Keratinocyte (primary cell): Measurements from ENCODE around the gene NTHL1. TPM values are rescaled to one million over a fixed set of nuclear protein-coding genes. Genes with fewer than 3 reads are reported as not detected.

Experiments
- DNase-seq: peaks from one replicate; pipeline ENCODE4 v3.0.0-alpha.2; 2011; ENCODE audit warnings: low read depth, missing footprints, low spot score
- FAIRE-seq: peaks from 2 replicates; lab custom pipeline; 2011; peaks lifted over from hg19 to GRCh38; lab: Jason Lieb, UNC
- H2AFZ ChIP-seq: 2 replicates; pipeline ENCODE4 v1.6.0; 2012; ENCODE audit warnings: low read length, control low read depth, inconsistent platforms; ENCODE audit not compliant: control insufficient read depth
- H3K27ac ChIP-seq: 2 replicates; pipeline ENCODE4 v1.5.1; 2011; ENCODE audit warnings: low read length; ENCODE audit not compliant: control insufficient read depth, insufficient read depth
- H3K27me3 ChIP-seq: 3 replicates; pipeline ENCODE4 v1.6.0; 2011; ENCODE audit warnings: low read length; ENCODE audit not compliant: control insufficient read depth, insufficient read depth; ENCODE audit errors: extremely low read depth
- H3K36me3 ChIP-seq, 2 experiments: 2 replicates in 1 of 2; 3 replicates in 1 of 2; pipeline ENCODE4 v1.5.1; 2011; ENCODE audit warnings: low read length in 2 of 2, mild to moderate bottlenecking in 1 of 2; ENCODE audit not compliant: control insufficient read depth in 2 of 2, insufficient read depth in 2 of 2; ENCODE audit errors: extremely low read depth in 1 of 2
- H3K4me1 ChIP-seq: 3 replicates; pipeline ENCODE4 v1.5.1; 2011; ENCODE audit warnings: low read length; ENCODE audit not compliant: control insufficient read depth, insufficient read depth; ENCODE audit errors: extremely low read depth
- H3K4me2 ChIP-seq: 3 replicates; pipeline ENCODE4 v1.6.0; 2011; ENCODE audit warnings: low read depth, low read length; ENCODE audit not compliant: control insufficient read depth, insufficient read depth; ENCODE audit errors: extremely low read depth
- H3K4me3 ChIP-seq, 3 experiments: fragments of 200-600 bp in 1 of 3; sonication (generic) in 1 of 3; 2 replicates in 2 of 3; 3 replicates in 1 of 3; pipeline ENCODE4 v1.5.1; 2011 to 2016; ENCODE audit warnings: low read length in 3 of 3, mild to moderate bottlenecking in 3 of 3, control low read depth in 2 of 3, inconsistent platforms in 1 of 3, low read depth in 1 of 3, mixed read lengths in 1 of 3, mixed run types in 1 of 3, moderate library complexity in 1 of 3; ENCODE audit not compliant: control insufficient read depth in 2 of 3, insufficient read depth in 2 of 3; ENCODE audit errors: extremely low read depth in 1 of 3
- H3K79me2 ChIP-seq: 2 replicates; pipeline ENCODE4 v1.6.0; 2012; ENCODE audit warnings: low read length; ENCODE audit not compliant: control insufficient read depth, insufficient read depth
- H3K9ac ChIP-seq: 3 replicates; pipeline ENCODE4 v1.6.0; 2011; ENCODE audit warnings: low read length; ENCODE audit not compliant: control insufficient read depth, insufficient read depth; ENCODE audit errors: extremely low read depth
- H3K9me1 ChIP-seq: 3 replicates; pipeline ENCODE4 v1.6.0; 2011; ENCODE audit warnings: low read length; ENCODE audit not compliant: control insufficient read depth, insufficient read depth; ENCODE audit errors: extremely low read depth
- H3K9me3 ChIP-seq: 2 replicates; pipeline ENCODE4 v1.5.1; 2012; ENCODE audit warnings: low read depth, low read length; ENCODE audit not compliant: control insufficient read depth
- H4K20me1 ChIP-seq: 3 replicates; pipeline ENCODE4 v1.6.0; 2011; ENCODE audit warnings: low read length; ENCODE audit not compliant: control insufficient read depth, insufficient read depth; ENCODE audit errors: extremely low read depth
- EZH2 ChIP-seq: IDR thresholded peaks from one replicate; pipeline ENCODE4 v1.6.1; 2012; ENCODE audit warnings: inconsistent platforms, mild to moderate bottlenecking, low read length, moderate library complexity
- dilution Hi-C: fragments of 300-500 bp; cut with MboI; formaldehyde crosslinking; loops from one replicate; pipeline ENCODE4 v1.7.0; 2020; ENCODE audit warnings: low sequenced_read_pairs; ENCODE audit not compliant: extremely low pct_ligation_motif_present
- polyA plus RNA-seq, 5 experiments: library from polyadenylated mRNA; depleted of rRNA in 3 of 5; stranded (reverse) in 3 of 5; stranded (forward) in 1 of 5; unstranded in 1 of 5; fragments of >200 nt; gene quantifications; 1 replicate in 1 of 5; 2 replicates in 3 of 5; 3 replicates in 1 of 5; pipeline versions ENCODE4 v1.2.1 to v1.2.3, GENCODE V29; 2011 to 2012; ENCODE audit warnings: missing spikeins in 2 of 5, low read depth in 1 of 5, low replicate concordance in 1 of 5
- TF ChIP-seq, protein P1 (sequence below), 3 experiments: IDR thresholded peaks in 1 of 3; conservative IDR thresholded peaks in 1 of 3; optimal IDR thresholded peaks in 1 of 3; 2 replicates in 2 of 3; 3 replicates in 1 of 3; pipeline versions ENCODE3 to v1.5.1; 2011; ENCODE audit warnings: low read length in 3 of 3, mild to moderate bottlenecking in 3 of 3, moderate library complexity in 2 of 3, control low read depth in 1 of 3, inconsistent platforms in 1 of 3; ENCODE audit not compliant: insufficient read depth in 2 of 3; ENCODE audit errors: extremely low read depth in 1 of 3

NTHL1 gene
- polyA plus RNA-seq, 1 donor (not counting 4 experiments of a cell fraction or from before 2014, with no cell fraction given): 8.5 TPM

DNA sequence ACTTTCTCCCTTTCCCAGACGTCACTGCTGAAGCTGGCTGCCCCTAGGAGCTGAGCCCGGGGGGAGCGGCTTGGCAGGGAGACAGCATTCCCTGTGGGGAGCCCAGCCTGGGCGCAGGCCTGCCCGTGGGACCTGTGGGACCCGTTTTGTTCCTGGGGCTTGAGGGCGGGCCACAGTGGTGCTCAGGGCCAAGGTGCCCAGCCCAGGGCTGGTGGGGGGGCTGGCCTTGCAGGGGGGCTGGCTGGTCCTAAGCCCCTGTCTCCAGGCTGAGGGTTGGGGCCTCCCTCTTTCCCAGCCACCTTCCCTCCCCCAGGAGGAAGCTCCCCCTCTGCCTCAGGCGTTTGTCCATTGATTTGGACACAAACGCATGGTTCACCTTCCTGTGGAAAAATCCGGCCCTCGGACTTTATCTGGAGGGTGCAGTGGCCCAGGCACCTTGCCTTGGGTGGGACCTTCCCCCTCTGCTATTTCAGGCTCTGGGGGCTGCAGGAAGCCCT lies 16.5 kb downstream of the NTHL1 start:
- TF ChIP-seq, protein P1, sequence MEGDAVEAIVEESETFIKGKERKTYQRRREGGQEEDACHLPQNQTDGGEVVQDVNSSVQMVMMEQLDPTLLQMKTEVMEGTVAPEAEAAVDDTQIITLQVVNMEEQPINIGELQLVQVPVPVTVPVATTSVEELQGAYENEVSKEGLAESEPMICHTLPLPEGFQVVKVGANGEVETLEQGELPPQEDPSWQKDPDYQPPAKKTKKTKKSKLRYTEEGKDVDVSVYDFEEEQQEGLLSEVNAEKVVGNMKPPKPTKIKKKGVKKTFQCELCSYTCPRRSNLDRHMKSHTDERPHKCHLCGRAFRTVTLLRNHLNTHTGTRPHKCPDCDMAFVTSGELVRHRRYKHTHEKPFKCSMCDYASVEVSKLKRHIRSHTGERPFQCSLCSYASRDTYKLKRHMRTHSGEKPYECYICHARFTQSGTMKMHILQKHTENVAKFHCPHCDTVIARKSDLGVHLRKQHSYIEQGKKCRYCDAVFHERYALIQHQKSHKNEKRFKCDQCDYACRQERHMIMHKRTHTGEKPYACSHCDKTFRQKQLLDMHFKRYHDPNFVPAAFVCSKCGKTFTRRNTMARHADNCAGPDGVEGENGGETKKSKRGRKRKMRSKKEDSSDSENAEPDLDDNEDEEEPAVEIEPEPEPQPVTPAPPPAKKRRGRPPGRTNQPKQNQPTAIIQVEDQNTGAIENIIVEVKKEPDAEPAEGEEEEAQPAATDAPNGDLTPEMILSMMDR (optimal IDR thresholded peaks at IDR 0.05 in 1 of 3, IDR thresholded peaks at IDR 0.05 in 1 of 3, conservative IDR thresholded peaks at IDR 0.05 in 1 of 3; ENCODE audit: extremely low read depth in 1 of 3, insufficient read depth in 2 of 3, low read length in 3 of 3): no peak
- no peak for TF ChIP-seq EZH2
- Histone ChIP-seq H3K27me3 (no peaks in the 10 kb centered on the region), H3K4me3 (no peak overlapping the region), H2AFZ (no peak overlapping the region), H3K9me3 (no peaks in the 10 kb centered on the region), H3K9ac (no peak overlapping the region), H3K27ac (no peak overlapping the region), H3K4me1 (peaks cover 15% of the 10 kb centered on the region), H3K36me3 (no peaks in the 10 kb centered on the region), H3K9me1 (no peaks in the 10 kb centered on the region), H3K4me2 (no peak overlapping the region), H3K79me2 (no peaks in the 10 kb centered on the region), H4K20me1 (no peaks in the 10 kb centered on the region)
- DNase-seq (no peak), FAIRE-seq (no peak)
- dilution Hi-C loops: no loop called here

DNA sequence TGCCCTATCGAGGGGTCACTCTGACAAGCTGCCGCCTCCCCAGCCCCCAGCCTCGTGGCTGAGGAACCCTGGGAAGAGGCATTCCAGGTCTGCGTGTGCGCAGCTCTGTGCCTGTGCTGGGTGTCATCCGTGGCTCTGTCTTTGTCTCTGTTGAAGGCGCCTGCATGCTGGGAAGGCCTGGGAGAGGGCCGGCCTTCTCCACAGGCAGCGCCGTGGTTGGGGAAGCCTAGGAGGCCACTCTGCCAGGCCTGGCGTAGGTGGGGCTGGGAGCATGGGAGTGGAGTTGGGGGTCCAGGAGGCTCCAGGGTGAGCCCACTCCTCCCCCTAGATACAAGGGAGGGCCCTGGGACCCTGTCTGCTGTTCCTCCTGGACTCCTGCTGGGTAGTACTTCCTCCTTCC lies 17.6 kb downstream of the NTHL1 start:
- Histone ChIP-seq H3K27ac (no peak overlapping the region), H3K27me3 (no peaks in the 10 kb centered on the region), H3K4me2 (no peak overlapping the region), H3K36me3 (no peaks in the 10 kb centered on the region), H3K4me1 (peaks cover 15% of the 10 kb centered on the region), H3K9me1 (no peaks in the 10 kb centered on the region), H4K20me1 (no peaks in the 10 kb centered on the region), H3K9me3 (no peaks in the 10 kb centered on the region), H3K4me3 (no peak overlapping the region), H3K79me2 (no peaks in the 10 kb centered on the region), H3K9ac (no peak overlapping the region), H2AFZ (no peak overlapping the region)
- DNase-seq (no peak), FAIRE-seq (no peak)
- TF ChIP-seq EZH2: no peak
- TF ChIP-seq, protein P1 (optimal IDR thresholded peaks at IDR 0.05 in 1 of 3, IDR thresholded peaks at IDR 0.05 in 1 of 3, conservative IDR thresholded peaks at IDR 0.05 in 1 of 3; ENCODE audit: extremely low read depth in 1 of 3, insufficient read depth in 2 of 3, low read length in 3 of 3): no peak
- dilution Hi-C loops: no loop called here
